ENCODE measurements around the gene BAG5. TPM values are rescaled to one million over a fixed set of nuclear protein-coding genes. Genes with fewer than 3 reads are reported as not detected.
A peak's percentile ranks its signal among the peaks of the same experiment; 100 is the strongest.

Gene BAG5
- total RNA-seq, 1 experiment from 2014 or later = 36.5 TPM

DNA sequence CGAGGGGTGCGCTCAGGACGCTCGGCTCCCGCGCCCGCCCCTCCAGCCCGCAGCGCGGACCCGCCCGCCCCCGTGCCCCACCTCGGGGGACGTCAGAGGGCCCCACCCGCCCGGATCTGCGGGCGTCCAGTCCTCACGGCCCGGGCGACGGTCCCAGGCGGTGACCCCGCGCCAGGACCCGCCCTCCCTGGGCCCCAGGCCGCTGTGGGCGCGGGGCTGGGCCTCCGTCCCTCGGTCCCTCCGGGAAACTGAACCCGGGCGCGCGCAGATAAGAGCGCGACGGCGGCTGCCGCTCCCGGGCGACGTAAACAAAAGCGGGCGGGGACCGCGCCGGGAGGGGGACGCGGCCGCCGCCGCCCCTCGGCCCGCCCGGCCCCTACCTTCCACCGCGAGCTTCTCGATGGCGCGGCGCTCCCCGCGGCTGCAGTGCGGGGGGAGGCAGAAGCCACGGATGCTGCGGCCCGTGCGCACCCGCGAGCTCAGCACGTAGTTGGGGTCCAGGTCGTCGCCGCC, 41.0 kb downstream of the BAG5 start:
- H3K36me3 Mint-ChIP-seq (ENCODE audit: insufficient read depth, unreplicated experiment) = peaks cover 29% of the 10 kb centered on the region
- H3K27me3 Mint-ChIP-seq (ENCODE audit: unreplicated experiment) = no peaks in the 10 kb centered on the region
- no peak overlapping the region for H3K27ac Mint-ChIP-seq (ENCODE audit: unreplicated experiment)

DNA sequence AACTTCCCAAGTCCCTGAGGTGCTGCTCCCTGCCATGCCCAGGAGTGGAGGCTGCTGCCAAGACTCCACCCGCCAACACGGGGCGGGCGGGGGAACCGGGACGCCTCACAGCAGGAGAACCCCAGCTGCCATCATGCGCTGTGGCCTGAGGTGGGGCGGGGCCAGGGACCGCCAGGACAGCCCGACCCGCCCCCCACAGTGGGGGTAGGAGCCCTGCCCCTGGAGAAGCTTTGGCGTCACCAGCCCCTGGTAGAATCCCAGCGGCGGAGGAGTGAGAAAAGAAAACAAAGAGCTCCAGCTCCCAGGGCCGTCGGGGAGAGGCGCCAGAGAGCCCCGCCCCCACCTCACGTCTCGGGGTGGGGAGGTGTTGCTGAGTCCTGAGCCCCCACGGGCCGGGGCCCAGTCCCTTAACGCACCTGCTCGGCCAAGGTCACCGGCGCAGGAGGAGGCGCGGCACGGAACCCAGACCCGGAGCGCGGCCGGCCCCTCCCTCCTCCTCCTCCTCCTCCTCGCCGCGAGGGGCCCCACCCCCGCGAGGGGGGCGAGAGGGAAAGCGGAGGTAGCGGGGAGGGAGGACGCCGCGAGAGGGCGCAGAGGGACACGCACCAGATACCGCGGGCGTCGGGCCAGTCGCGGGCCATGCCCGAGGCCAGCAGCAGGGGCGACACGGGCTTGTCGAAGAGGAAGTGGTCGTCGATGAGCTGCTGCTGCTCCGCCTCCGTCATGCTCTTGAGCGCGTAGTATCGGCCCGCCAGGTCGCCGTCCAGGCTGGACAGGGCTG, 41.6 kb downstream of the BAG5 start:
- Mint-ChIP-seq H3K9me3 (ENCODE audit: low read depth, unreplicated experiment) (no peaks in the 10 kb centered on the region), H3K27me3 (ENCODE audit: unreplicated experiment) (no peaks in the 10 kb centered on the region), H3K27ac (ENCODE audit: unreplicated experiment) (no peak overlapping the region), H3K4me3 (ENCODE audit: low read depth, unreplicated experiment) (peak overlapping the region; percentile 40), H3K4me1 (ENCODE audit: low read depth, unreplicated experiment) (peaks cover 19% of the 10 kb centered on the region), H3K36me3 (ENCODE audit: insufficient read depth, unreplicated experiment) (peaks cover 29% of the 10 kb centered on the region)
- BruUV-seq (replicated peaks) = no TSS peak
- CTCF ChIA-PET = interaction anchor here (0.7 to 0.8 kb wide), 2 partner anchors 24 to 26 kb away, joined by 3 read pairs; no protein-coding TSS in a partner anchor
- TF ChIP-seq, protein P1, sequence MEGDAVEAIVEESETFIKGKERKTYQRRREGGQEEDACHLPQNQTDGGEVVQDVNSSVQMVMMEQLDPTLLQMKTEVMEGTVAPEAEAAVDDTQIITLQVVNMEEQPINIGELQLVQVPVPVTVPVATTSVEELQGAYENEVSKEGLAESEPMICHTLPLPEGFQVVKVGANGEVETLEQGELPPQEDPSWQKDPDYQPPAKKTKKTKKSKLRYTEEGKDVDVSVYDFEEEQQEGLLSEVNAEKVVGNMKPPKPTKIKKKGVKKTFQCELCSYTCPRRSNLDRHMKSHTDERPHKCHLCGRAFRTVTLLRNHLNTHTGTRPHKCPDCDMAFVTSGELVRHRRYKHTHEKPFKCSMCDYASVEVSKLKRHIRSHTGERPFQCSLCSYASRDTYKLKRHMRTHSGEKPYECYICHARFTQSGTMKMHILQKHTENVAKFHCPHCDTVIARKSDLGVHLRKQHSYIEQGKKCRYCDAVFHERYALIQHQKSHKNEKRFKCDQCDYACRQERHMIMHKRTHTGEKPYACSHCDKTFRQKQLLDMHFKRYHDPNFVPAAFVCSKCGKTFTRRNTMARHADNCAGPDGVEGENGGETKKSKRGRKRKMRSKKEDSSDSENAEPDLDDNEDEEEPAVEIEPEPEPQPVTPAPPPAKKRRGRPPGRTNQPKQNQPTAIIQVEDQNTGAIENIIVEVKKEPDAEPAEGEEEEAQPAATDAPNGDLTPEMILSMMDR (IDR thresholded peaks at IDR 0.05; ENCODE audit: unreplicated experiment) = peak; percentile 56
- DNase-seq = peak; percentile 62
- intact Hi-C loops (cut with micrococcal nuclease; ENCODE audit: unreplicated experiment) = no loop called here

More for the DNA sequence above, 41.0 kb downstream of the BAG5 start:
- TF ChIP-seq, protein P1 (IDR thresholded peaks at IDR 0.05; ENCODE audit: unreplicated experiment) = no peak
- Mint-ChIP-seq H3K4me3 (ENCODE audit: low read depth, unreplicated experiment) (peak overlapping the region; percentile 40), H3K9me3 (ENCODE audit: low read depth, unreplicated experiment) (no peaks in the 10 kb centered on the region), H3K4me1 (ENCODE audit: low read depth, unreplicated experiment) (peaks cover 22% of the 10 kb centered on the region)
- no TSS peak for BruUV-seq (replicated peaks)
- no peak for DNase-seq
- intact Hi-C loops (cut with micrococcal nuclease; ENCODE audit: unreplicated experiment) = no loop called here
- CTCF ChIA-PET = interaction anchor here (0.7 to 1.8 kb wide), 3 partner anchors 19 to 26 kb away, joined by 3 to 6 read pairs (median 3); no protein-coding TSS in a partner anchor

DNA sequence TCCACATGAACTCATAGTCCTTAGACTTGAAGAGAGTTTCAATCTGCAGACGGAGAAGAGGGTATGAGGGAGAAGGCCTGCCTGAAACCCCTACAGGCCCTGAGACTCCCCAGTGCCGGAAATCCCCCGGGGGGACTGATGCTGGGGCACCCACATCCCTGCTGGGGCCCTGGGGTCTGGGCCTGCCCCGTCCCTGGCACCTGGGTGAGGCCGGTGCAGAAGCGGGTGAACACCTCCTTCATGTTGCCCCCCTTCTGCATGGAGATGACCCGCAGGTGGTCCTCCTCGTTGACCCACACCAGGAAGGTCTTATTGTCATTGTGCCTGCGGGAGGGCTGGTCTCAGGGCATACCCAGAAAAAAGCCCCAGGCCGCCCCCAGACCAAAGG, 42.2 kb downstream of the BAG5 start:
- peaks cover 29% of the 10 kb centered on the region for H3K36me3 Mint-ChIP-seq (ENCODE audit: insufficient read depth, unreplicated experiment)
- H3K9me3 Mint-ChIP-seq (ENCODE audit: low read depth, unreplicated experiment) = no peaks in the 10 kb centered on the region

DNA sequence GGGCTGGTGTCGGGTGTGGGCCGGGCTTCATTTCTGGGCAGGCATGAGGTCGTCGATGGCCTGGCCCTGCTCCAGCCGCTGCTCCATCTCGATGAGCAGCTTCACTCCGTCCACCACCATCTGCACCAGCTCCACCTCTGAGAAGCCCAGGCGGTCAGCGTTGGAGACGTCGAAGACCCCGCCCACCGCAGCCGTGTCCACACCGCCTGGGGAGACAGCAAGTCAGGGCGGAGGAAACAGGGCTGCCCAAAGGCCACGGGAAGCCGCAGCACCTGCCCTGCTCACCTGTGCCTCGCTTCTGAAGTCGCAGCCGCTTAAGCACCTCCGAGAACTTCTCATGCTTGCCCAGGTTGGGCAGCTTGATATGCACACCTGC, 42.6 kb downstream of the BAG5 start:
- BruUV-seq (replicated peaks) = TSS peak; percentile 66
- DNase-seq = no peak
- Mint-ChIP-seq H3K27me3 (ENCODE audit: unreplicated experiment) (no peaks in the 10 kb centered on the region), H3K4me1 (ENCODE audit: low read depth, unreplicated experiment) (peaks cover 9% of the 10 kb centered on the region), H3K4me3 (ENCODE audit: low read depth, unreplicated experiment) (no peak overlapping the region), H3K9me3 (ENCODE audit: low read depth, unreplicated experiment) (no peaks in the 10 kb centered on the region), H3K36me3 (ENCODE audit: insufficient read depth, unreplicated experiment) (peaks cover 32% of the 10 kb centered on the region), H3K27ac (ENCODE audit: unreplicated experiment) (no peak overlapping the region)
- TF ChIP-seq, protein P1 (IDR thresholded peaks at IDR 0.05; ENCODE audit: unreplicated experiment) = no peak
- CTCF ChIA-PET = interaction anchor here (2.5 kb wide), 1 partner anchor 27 kb away, joined by 23 read pairs; no protein-coding TSS in a partner anchor
- intact Hi-C loops (cut with micrococcal nuclease; ENCODE audit: unreplicated experiment) = loop anchor here (2.0 kb wide), 1 partner anchor 27 kb away; no protein-coding TSS in a partner anchor

More for the DNA sequence above, 42.2 kb downstream of the BAG5 start:
- no peak overlapping the region for H3K4me3 Mint-ChIP-seq (ENCODE audit: low read depth, unreplicated experiment)
- H3K27ac Mint-ChIP-seq (ENCODE audit: unreplicated experiment) = no peak overlapping the region
- CTCF ChIA-PET = no interaction called here
- no peaks in the 10 kb centered on the region for H3K27me3 Mint-ChIP-seq (ENCODE audit: unreplicated experiment)
- intact Hi-C loops (cut with micrococcal nuclease; ENCODE audit: unreplicated experiment) = no loop called here
- no TSS peak for BruUV-seq (replicated peaks)
- TF ChIP-seq, protein P1 (IDR thresholded peaks at IDR 0.05; ENCODE audit: unreplicated experiment) = no peak
- peaks cover 13% of the 10 kb centered on the region for H3K4me1 Mint-ChIP-seq (ENCODE audit: low read depth, unreplicated experiment)
- DNase-seq = no peak

Data from Calu3 (cell line).